Measurements from ENCODE around the gene GIPC1. TPM values are rescaled to one million over a fixed set of nuclear protein-coding genes. Genes with fewer than 3 reads are reported as not detected.

The GIPC1 gene
- total RNA-seq, 4 donors from 2014 or later, result 147 to 432 (median 243) TPM

DNA sequence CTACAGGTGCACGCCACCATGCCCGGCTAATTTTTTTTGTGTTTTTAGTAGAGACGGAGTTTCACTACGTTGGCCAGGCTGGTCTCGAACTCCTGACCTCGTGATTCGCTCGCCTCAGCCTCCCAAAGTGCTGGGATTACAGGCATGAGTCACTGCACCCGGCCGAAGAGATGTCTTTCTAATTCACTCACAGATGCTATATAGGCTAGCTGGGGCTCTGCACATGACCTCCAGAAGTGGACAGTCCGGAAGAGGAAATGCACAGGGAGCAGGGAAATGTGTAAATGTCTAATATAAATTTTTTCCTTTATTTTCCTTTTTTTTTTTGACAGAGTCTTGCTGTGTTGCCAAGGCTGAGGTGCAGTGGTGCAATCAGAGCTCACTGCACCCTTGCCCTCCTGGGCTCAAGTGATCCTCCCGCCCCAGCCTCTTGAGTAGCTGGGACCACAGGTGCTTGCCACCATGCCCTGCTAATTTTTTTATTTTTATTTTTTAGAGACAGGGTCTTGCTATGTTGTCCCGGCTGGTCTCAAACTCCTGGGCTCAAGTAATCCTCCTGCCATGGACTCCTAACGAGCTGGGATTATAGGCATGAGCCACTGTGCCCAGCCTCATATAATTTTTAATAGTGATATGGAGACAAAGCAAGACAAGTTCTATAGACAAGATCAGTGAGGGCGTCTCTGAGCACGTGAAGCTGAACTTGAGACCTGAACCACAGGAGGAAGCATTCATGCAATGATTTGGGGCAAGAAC, 8.4 kb downstream of the GIPC1 start:
- DNase-seq, result no peak
- H3K36me3 ChIP-seq, result peaks cover 13 to 97% (median 33%) of the 10 kb centered on the region in 3 donors
- no peaks in the 10 kb centered on the region for H3K9me3 ChIP-seq
- H3K4me3 ChIP-seq, result no peak overlapping the region
- no peak overlapping the region for H3K27ac ChIP-seq
- no peaks in the 10 kb centered on the region for H3K27me3 ChIP-seq
- TF ChIP-seq CTCF (IDR thresholded peaks at IDR 0.05), result no peak
- no peak for TF ChIP-seq POLR2A (IDR thresholded peaks at IDR 0.05)
- peaks cover 0 to 3% (median 0%) of the 10 kb centered on the region in 3 donors for H3K4me1 ChIP-seq
- intact Hi-C loops (cut with DNase I), result no loop called here
- WGBS, 2 donors, result 86 to 87% methylated on average over 15 to 16 of the region's 16 CpGs

DNA sequence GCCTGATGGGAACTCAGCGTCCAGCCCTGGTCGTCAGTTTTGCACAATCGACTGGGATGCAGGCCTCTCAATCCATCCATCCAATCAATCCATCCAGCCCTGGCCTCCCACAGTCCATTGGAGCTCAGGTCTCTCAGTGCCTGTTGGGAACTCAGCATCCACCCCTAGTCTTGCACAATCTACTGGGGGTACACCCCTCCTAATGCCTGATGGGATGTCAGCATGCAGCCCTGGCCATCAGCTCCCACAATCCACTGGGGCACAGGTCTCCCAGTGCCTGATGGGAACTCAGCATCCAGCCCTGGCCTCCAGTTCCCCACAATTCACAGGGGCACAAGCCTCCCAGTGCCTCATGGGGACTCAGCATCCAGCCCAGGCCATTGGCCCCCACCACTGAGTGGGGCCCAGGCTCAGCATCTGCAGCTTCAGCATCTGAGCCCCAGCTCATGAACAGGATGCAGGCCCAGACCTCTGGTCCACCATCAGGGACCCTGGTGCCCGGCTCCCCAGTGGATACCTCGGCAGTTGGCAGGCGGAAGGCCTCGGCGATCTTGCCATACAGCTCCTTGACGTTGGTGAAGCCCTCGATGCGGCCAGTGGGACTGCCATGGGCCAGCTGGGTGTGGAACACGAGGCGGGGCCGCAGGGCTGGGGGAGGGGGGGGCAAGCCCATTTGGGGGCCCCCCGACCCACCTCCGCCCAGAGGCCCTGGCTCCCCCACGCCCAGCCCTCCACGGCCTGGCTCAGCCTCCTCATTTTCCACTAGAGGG, 13.6 kb downstream of the GIPC1 start:
- 76% methylated on average over 3 of the region's 18 CpGs; no CpG with 5 or more reads in 1 of the 2 donors for WGBS, 2 donors
- intact Hi-C loops (cut with DNase I), result no loop called here
- H3K9me3 ChIP-seq, result no peaks in the 10 kb centered on the region
- TF ChIP-seq CTCF (IDR thresholded peaks at IDR 0.05), result no peak
- no peak for TF ChIP-seq POLR2A (IDR thresholded peaks at IDR 0.05)
- H3K4me1 ChIP-seq, result peaks cover 2 to 26% (median 9%) of the 10 kb centered on the region in 3 donors
- no peak overlapping the region for H3K4me3 ChIP-seq
- peaks cover 6 to 97% (median 33%) of the 10 kb centered on the region in 3 donors for H3K36me3 ChIP-seq
- no peak overlapping the region for H3K27ac ChIP-seq
- H3K27me3 ChIP-seq, result no peaks in the 10 kb centered on the region
- no peak for DNase-seq

DNA sequence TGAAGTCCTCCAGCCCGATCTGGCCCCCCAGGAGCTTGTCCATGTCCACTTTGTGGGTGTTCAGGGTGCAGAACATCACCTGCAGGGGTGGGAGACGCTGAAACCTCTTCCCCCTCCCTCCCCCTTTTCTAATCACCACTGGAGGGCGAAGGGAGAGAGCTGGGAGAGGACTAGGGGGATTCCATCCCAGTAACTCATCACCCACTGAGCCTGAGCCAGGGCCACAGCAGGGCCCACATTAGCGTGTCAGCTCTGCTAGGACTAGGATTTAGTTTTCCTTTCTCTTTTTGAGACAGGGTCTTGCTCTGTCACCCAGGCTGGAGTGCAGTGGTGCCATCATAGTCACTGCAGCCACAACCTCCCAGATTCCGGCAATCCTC, 15.2 kb downstream of the GIPC1 start:
- 78 to 82% methylated on average over 3 to 5 of the region's 5 CpGs for WGBS, 2 donors
- Histone ChIP-seq H3K27ac (no peak overlapping the region), H3K36me3 (peaks cover 6 to 88% (median 33%) of the 10 kb centered on the region in 3 donors), H3K27me3 (peaks cover 0 to under 1% (median 0%) of the 10 kb centered on the region in 4 donors), H3K9me3 (no peaks in the 10 kb centered on the region), H3K4me1 (peaks cover 13 to 42% (median 18%) of the 10 kb centered on the region in 3 donors), H3K4me3 (no peak overlapping the region)
- intact Hi-C loops (cut with DNase I), result no loop called here
- TF ChIP-seq CTCF (IDR thresholded peaks at IDR 0.05), result no peak
- TF ChIP-seq POLR2A (IDR thresholded peaks at IDR 0.05), result no peak
- DNase-seq, result no peak

DNA sequence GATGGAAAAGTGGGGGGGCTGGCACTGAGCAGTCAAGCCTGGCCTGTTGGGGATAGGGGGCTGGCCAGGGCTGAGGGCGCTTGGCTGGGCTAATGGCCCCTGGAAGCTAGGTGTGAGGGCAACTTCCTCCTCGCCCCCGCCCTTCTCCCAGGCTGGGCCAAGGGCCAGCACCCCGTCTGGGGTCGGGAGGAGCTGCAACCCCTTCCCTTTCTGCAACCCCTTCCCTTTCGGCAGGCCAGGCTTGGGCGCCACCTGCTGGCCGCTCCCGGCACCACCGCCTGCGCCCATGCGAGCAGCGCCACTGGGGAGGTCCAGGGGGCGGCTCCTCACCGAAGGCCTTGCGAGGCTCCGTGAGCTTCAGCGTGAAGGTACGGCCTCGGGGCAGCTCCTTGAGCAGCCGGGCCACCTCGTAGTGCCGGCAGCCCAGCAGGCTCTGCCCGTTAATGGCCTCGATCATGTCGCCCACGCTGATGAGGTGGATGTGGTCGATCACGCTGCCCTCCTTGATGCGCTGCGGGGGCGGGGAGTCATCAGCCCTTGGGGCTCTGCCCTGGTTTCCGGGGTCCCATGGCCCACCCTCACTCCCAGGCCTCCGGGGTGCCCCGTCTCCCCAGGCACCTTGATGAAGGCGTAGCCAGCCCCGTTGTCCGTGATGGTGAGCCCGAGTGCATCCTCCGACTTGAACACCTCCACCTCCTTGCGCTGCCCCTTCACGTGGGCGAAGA, 15.8 kb downstream of the GIPC1 start:
- intact Hi-C loops (cut with DNase I), result no loop called here
- 95 to 100% methylated on average over 1 to 10 of the region's 43 CpGs for WGBS, 2 donors
- Histone ChIP-seq H3K9me3 (no peaks in the 10 kb centered on the region), H3K4me3 (no peak overlapping the region), H3K36me3 (peaks cover 6 to 82% (median 33%) of the 10 kb centered on the region in 3 donors), H3K27me3 (peaks cover 0 to 7% (median 0%) of the 10 kb centered on the region in 4 donors), H3K27ac (peak overlapping the region in 1 of 4 donors; percentile 21), H3K4me1 (peaks cover 19 to 48% (median 24%) of the 10 kb centered on the region in 3 donors)
- no peak for TF ChIP-seq POLR2A (IDR thresholded peaks at IDR 0.05)
- TF ChIP-seq CTCF (IDR thresholded peaks at IDR 0.05), result peak; percentile 64 to 85 (median 72)
- no peak for DNase-seq

Data from esophagus squamous epithelium (tissue), 5 donors.